TTC549 (cell line): ENCODE measurements around the gene BTBD9.

ENCODE experiments used
- FAIRE-seq: peaks from 2 replicates; lab custom pipeline; 2012; peaks lifted over from hg19 to GRCh38; lab: Jason Lieb, UNC

BTBD9 gene

GRCh38 chr6:38593998-38594665 is 45.6 kb downstream of the BTBD9 start:
- no peak for FAIRE-seq

GRCh38 chr6:38593409-38593808 is 46.3 kb downstream of the BTBD9 start:
- FAIRE-seq = no peak

GRCh38 chr6:38591439-38591838 is 48.3 kb downstream of the BTBD9 start:
- no peak for FAIRE-seq

GRCh38 chr6:38589367-38589720 is 50.4 kb downstream of the BTBD9 start:
- no peak for FAIRE-seq

GRCh38 chr6:38588631-38589366 is 50.9 kb downstream of the BTBD9 start:
- FAIRE-seq = no peak

- no peak for FAIRE-seq
Observed at GRCh38 chr6:38587766-38588362, 51.9 kb downstream of the BTBD9 start.

- no peak for FAIRE-seq
Observed at GRCh38 chr6:38586992-38587391, 52.7 kb downstream of the BTBD9 start.

- no peak for FAIRE-seq
Observed at GRCh38 chr6:38584731-38585130, 55.0 kb downstream of the BTBD9 start.

GRCh38 chr6:38583523-38583922 is 56.2 kb downstream of the BTBD9 start:
- FAIRE-seq = no peak

GRCh38 chr6:38580030-38580429 is 59.7 kb downstream of the BTBD9 start:
- FAIRE-seq = no peak

GRCh38 chr6:38579010-38579628 is 60.6 kb downstream of the BTBD9 start:
- no peak for FAIRE-seq

- FAIRE-seq = no peak
Observed at GRCh38 chr6:38578075-38578474, 61.7 kb downstream of the BTBD9 start.

- no peak for FAIRE-seq
Observed at GRCh38 chr6:38577492-38577891, 62.2 kb downstream of the BTBD9 start.

- no peak for FAIRE-seq
Observed at GRCh38 chr6:38573801-38574395, 65.8 kb downstream of the BTBD9 start.

GRCh38 chr6:38572186-38572813 is 67.4 kb downstream of the BTBD9 start:
- FAIRE-seq = no peak

- FAIRE-seq = no peak
Observed at GRCh38 chr6:38571721-38572120, 68.0 kb downstream of the BTBD9 start.

GRCh38 chr6:38570750-38571149 is 69.0 kb downstream of the BTBD9 start:
- FAIRE-seq = peak; percentile 95

- no peak for FAIRE-seq
Observed at GRCh38 chr6:38567436-38567835, 72.3 kb downstream of the BTBD9 start.

- FAIRE-seq = no peak
Observed at GRCh38 chr6:38566295-38567030, 73.3 kb downstream of the BTBD9 start.

GRCh38 chr6:38564301-38564700 is 75.4 kb downstream of the BTBD9 start:
- FAIRE-seq = no peak

GRCh38 chr6:38555606-38556005 is 84.1 kb downstream of the BTBD9 start:
- no peak for FAIRE-seq
